ENCODE data around the gene SRRD. TPM values are rescaled to one million over a fixed set of nuclear protein-coding genes. Genes with fewer than 3 reads are reported as not detected.

The SRRD gene
- total and polyA plus RNA-seq, 2 of the 13 experiments (the other 11 are each of a cell fraction or from before 2014, with no cell fraction given): 22.8 to 36.6 TPM

DNA sequence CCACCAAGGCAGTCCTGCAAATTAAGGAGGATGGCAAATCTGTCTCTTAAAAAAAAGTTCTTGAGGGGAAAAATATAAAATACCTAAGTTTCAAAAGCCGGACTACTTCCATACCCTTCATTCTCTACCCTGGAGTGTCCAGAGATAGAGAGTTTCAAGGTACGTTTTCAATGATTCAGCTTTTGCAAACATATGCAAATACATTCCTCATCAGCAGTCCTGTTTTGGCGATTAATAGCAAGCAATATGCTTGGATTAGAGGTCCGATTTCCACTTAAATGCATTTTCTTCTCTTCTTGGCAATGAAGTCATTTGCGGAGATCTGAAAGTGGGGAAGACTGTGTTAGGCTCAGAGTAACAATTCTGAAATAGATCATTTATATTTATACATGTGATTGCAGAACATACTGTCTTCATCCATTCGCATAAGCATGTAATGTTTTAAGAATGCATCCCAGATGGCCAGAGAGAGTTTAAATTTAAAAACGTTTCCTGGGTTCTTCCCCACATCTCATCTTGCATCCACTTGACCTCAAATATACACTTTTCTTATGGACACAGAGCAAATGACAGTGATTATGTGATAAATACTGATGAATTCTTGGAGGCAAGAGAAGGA is 42.4 kb downstream of the SRRD start (continued):
- no peak for TF ChIP-seq ZNF674 (CRISPR knock-in tag; IDR thresholded peaks at IDR 0.05; ENCODE audit: low read depth)
- TF ChIP-seq, protein P1, sequence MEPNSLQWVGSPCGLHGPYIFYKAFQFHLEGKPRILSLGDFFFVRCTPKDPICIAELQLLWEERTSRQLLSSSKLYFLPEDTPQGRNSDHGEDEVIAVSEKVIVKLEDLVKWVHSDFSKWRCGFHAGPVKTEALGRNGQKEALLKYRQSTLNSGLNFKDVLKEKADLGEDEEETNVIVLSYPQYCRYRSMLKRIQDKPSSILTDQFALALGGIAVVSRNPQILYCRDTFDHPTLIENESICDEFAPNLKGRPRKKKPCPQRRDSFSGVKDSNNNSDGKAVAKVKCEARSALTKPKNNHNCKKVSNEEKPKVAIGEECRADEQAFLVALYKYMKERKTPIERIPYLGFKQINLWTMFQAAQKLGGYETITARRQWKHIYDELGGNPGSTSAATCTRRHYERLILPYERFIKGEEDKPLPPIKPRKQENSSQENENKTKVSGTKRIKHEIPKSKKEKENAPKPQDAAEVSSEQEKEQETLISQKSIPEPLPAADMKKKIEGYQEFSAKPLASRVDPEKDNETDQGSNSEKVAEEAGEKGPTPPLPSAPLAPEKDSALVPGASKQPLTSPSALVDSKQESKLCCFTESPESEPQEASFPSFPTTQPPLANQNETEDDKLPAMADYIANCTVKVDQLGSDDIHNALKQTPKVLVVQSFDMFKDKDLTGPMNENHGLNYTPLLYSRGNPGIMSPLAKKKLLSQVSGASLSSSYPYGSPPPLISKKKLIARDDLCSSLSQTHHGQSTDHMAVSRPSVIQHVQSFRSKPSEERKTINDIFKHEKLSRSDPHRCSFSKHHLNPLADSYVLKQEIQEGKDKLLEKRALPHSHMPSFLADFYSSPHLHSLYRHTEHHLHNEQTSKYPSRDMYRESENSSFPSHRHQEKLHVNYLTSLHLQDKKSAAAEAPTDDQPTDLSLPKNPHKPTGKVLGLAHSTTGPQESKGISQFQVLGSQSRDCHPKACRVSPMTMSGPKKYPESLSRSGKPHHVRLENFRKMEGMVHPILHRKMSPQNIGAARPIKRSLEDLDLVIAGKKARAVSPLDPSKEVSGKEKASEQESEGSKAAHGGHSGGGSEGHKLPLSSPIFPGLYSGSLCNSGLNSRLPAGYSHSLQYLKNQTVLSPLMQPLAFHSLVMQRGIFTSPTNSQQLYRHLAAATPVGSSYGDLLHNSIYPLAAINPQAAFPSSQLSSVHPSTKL (CRISPR knock-in tag; IDR thresholded peaks at IDR 0.05): no peak
- TF ChIP-seq GFI1 (CRISPR knock-in tag; IDR thresholded peaks at IDR 0.05; ENCODE audit: borderline replicate concordance): no peak
- TF ChIP-seq ZNF713 (CRISPR knock-in tag; IDR thresholded peaks at IDR 0.05): no peak

DNA sequence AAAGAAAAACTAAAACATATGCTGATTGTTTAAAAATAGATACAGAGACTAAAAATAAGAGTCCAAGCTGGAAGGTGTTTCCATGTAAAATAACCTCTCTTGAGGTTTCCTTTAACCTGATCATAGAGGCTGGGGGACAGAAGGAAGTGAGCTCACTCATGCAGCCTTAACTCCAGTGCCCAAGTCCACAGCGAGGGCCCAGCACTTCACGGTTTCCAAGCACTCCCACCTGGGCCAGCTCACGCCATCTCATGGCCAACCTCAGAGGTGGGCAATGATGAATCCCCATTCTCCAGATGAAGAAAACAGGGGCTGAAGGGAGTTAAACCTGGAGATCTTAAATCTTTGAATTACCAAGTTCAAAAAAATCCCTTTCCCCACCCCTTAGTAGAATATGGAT is 43.5 kb downstream of the SRRD start:
- intact Hi-C loops (cut with micrococcal nuclease; ENCODE audit: unreplicated experiment): no loop called here
- Histone ChIP-seq H3K36me3 (replicated peaks in 1 of 2; ENCODE audit: control insufficient read depth in 1 of 2, insufficient read depth in 2 of 2, low read length in 2 of 2) (peaks cover 1 to 13% of the 10 kb centered on the region in 2 experiments; a peak in 3 of 5 replicates), H3K79me2 (ENCODE audit: insufficient read depth, low read length) (no peaks in the 10 kb centered on the region), H3K4me1 (ENCODE audit: insufficient read depth, low read length) (no peaks in the 10 kb centered on the region), H2AFZ (ENCODE audit: low read length) (no peak overlapping the region), H3K9me3 (ENCODE audit: low read length) (no peaks in the 10 kb centered on the region), H3K4me2 (ENCODE audit: low read depth, low read length) (no peak overlapping the region), H3K9ac (ENCODE audit: insufficient read depth, low read depth, low read length) (no peak overlapping the region), H3K4me3 (replicated peaks in 1 of 3; ENCODE audit: insufficient read depth in 1 of 3, low read depth in 2 of 3, low read length in 3 of 3) (no peak overlapping the region), H4K20me1 (ENCODE audit: insufficient read depth, low read length) (no peaks in the 10 kb centered on the region), H3K27ac (ENCODE audit: extremely low read length, insufficient read depth, low read length) (no peak overlapping the region), H3K27me3 (ENCODE audit: control insufficient read depth in 1 of 2, insufficient read depth in 2 of 2, low read length in 2 of 2) (no peaks in the 10 kb centered on the region)
- BruUV-seq (replicated peaks): no TSS peak
- WGBS (ENCODE audit: low lambda C conversion rate): 57% methylated on average over 3 of the region's 3 CpGs
- CTCF ChIA-PET (ENCODE audit: low intra/inter-chr PET ratio, low total read pairs): no interaction called here
- in situ Hi-C loops (cut with HindIII; ENCODE audit: extremely low pct_ligation_motif_present, low pct_unique_long_range_greater_than_20kb): no loop called here
- DNase-seq (ENCODE audit: low spot score) (no peak), ATAC-seq (no peak), FAIRE-seq (no peak)
- TF ChIP-seq MIXL1 (CRISPR knock-in tag; IDR thresholded peaks at IDR 0.05): no peak
- no peak for TF ChIP-seq CCDC6 (CRISPR knock-in tag; IDR thresholded peaks at IDR 0.05)
- no peak for TF ChIP-seq TBX3 (IDR thresholded peaks at IDR 0.05; ENCODE audit: borderline replicate concordance)
- TF ChIP-seq MED8 (CRISPR knock-in tag; IDR thresholded peaks at IDR 0.05; ENCODE audit: insufficient replicate concordance): no peak
- no peak for TF ChIP-seq CEBPG (CRISPR knock-in tag; IDR thresholded peaks at IDR 0.05)
- no peak for TF ChIP-seq GATA4 (IDR thresholded peaks at IDR 0.05; ENCODE audit: borderline replicate concordance, low read depth)
- TF ChIP-seq KAT8 (CRISPR knock-in tag; IDR thresholded peaks at IDR 0.05): no peak
- no peak for TF ChIP-seq ZNF891 (CRISPR knock-in tag; IDR thresholded peaks at IDR 0.05)
- TF ChIP-seq, protein P2, sequence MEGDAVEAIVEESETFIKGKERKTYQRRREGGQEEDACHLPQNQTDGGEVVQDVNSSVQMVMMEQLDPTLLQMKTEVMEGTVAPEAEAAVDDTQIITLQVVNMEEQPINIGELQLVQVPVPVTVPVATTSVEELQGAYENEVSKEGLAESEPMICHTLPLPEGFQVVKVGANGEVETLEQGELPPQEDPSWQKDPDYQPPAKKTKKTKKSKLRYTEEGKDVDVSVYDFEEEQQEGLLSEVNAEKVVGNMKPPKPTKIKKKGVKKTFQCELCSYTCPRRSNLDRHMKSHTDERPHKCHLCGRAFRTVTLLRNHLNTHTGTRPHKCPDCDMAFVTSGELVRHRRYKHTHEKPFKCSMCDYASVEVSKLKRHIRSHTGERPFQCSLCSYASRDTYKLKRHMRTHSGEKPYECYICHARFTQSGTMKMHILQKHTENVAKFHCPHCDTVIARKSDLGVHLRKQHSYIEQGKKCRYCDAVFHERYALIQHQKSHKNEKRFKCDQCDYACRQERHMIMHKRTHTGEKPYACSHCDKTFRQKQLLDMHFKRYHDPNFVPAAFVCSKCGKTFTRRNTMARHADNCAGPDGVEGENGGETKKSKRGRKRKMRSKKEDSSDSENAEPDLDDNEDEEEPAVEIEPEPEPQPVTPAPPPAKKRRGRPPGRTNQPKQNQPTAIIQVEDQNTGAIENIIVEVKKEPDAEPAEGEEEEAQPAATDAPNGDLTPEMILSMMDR (CRISPR knock-in tag; IDR thresholded peaks at IDR 0.05): no peak
- POLR2A ChIA-PET: no interaction called here
